ENCODE results near the gene DOK6. TPM values are rescaled to one million over a fixed set of nuclear protein-coding genes. Genes with fewer than 3 reads are reported as not detected.
A peak's percentile ranks its signal among the peaks of the same experiment; 100 is the strongest.

DOK6 gene
- total and polyA plus RNA-seq, 10 of the 15 experiments (the other 5 are each of a cell fraction or from before 2014, with no cell fraction given) = 0.01 to 0.09 (median 0.04) TPM; not detected in 4

GRCh38 chr18:69882965-69883668 is 482.4 kb downstream of the DOK6 start (continued):
- TF ChIP-seq NR2F1 (conservative IDR thresholded peaks at IDR 0.05) (peak; percentile 92), RUNX3 (IDR thresholded peaks at IDR 0.05; ENCODE audit: low read length) (peak; percentile 19; the same call in 1 of the 2 replicates), EP300 (IDR thresholded peaks at IDR 0.05; ENCODE audit: borderline replicate concordance in 1 of 2, control insufficient read depth in 1 of 2, low read depth in 2 of 2, low read length in 2 of 2) (no peak), DPF2 (IDR thresholded peaks at IDR 0.05) (peak; percentile 45; the same call in 1 of the 2 replicates), BRCA1 (IDR thresholded peaks at IDR 0.05; ENCODE audit: low read depth, low read length) (no peak), IKZF2 (IDR thresholded peaks at IDR 0.05) (peak; percentile 58 to 61; a peak in 3 of 4 replicates), RB1 (IDR thresholded peaks at IDR 0.05; ENCODE audit: borderline replicate concordance) (no peak), SREBF2 (IDR thresholded peaks at IDR 0.05; ENCODE audit: low read length) (no peak)

- ChIA-PET SMC1A (ENCODE audit: uncharacterized antibody, unreplicated experiment) (interaction anchor here (1.0 to 5.8 kb wide), 12 partner anchors 8 to 202 kb away, joined by 3 to 46 read pairs (median 3); no protein-coding TSS in a partner anchor), CTCF (interaction anchor here (2.1 kb wide), 1 partner anchor 15 kb away, joined by 7 read pairs; no protein-coding TSS in a partner anchor), RAD21 (ENCODE audit: unreplicated experiment) (interaction anchor here (1.0 to 3.5 kb wide), 4 partner anchors 11 to 145 kb away, joined by 3 to 12 read pairs (median 4); no protein-coding TSS in a partner anchor), POLR2A (interaction anchor here (0.5 to 1.5 kb wide), 4 partner anchors 14 to 550 kb away, joined by 3 to 6 read pairs (median 5); no protein-coding TSS in a partner anchor)
- no peak overlapping the region for H2AFZ ChIP-seq (ENCODE audit: control insufficient read depth, low read depth, low read length)
- H3K36me3 ChIP-seq (ENCODE audit: control insufficient read depth in 2 of 2, insufficient read depth in 2 of 2, low read length in 1 of 2) = peaks cover 3 to 11% of the 10 kb centered on the region in 2 experiments
- H3K79me2 ChIP-seq (ENCODE audit: control insufficient read depth, insufficient read depth, low read length) = peaks cover 9% of the 10 kb centered on the region
- 40% methylated on average over 3 of the region's 3 CpGs for WGBS (ENCODE audit: insufficient coverage, insufficient replicate concordance, low lambda C conversion rate, missing lambda C conversion rate)
- H3K4me2 ChIP-seq (ENCODE audit: control insufficient read depth, insufficient read depth) = no peak overlapping the region
- in situ Hi-C loops (cut with MboI) (no loop called here), intact Hi-C loops (cut with micrococcal nuclease; ENCODE audit: unreplicated experiment) (no loop called here)
- no peak overlapping the region for H3K27ac ChIP-seq (ENCODE audit: control insufficient read depth, insufficient read depth)
- no peak for TF ChIP-seq PAX8 (IDR thresholded peaks at IDR 0.05)
- no peak for DNase-seq (ENCODE audit: low read depth, low spot score)
- no peak overlapping the region for H3K4me3 ChIP-seq
- H3K9ac ChIP-seq (ENCODE audit: control insufficient read depth, insufficient read depth, low read length) = no peak overlapping the region
- peak; percentile 1; the same call in 1 of the 3 replicates for ATAC-seq
- no TSS peak for BruUV-seq (replicated peaks)
- H3K27me3 ChIP-seq (replicated peaks in 1 of 2; ENCODE audit: control insufficient read depth in 2 of 2, insufficient read depth in 2 of 2, low read length in 1 of 2) = no peaks in the 10 kb centered on the region
- H3K4me1 ChIP-seq (ENCODE audit: control insufficient read depth, insufficient read depth, low read length) = no peaks in the 10 kb centered on the region; the same call in 1 of the 2 replicates
- no peak for FAIRE-seq
- no peaks in the 10 kb centered on the region for H3K9me3 ChIP-seq (replicated peaks; ENCODE audit: control insufficient read depth, insufficient read depth, low read length)
- no peaks in the 10 kb centered on the region for H4K20me1 ChIP-seq (ENCODE audit: control insufficient read depth, insufficient read depth)
Measured at GRCh38 chr18:69883781-69884180, 483.1 kb downstream of the DOK6 start.
